Measurements from ENCODE around the gene SAMD8.
A peak's percentile ranks its signal among the peaks of the same experiment; 100 is the strongest.
"Not testable (repeated sequence)": the region's sequence is repeated elsewhere in the genome, so short reads cannot be mapped to it uniquely, and the experiment has no call there.

The SAMD8 gene

GRCh38 chr10:75107756-75108683 is 3.4 kb upstream of the SAMD8 start:
- no peak for DNase-seq (ENCODE audit: low spot score)

- no peak for DNase-seq (ENCODE audit: low spot score)
These were observed 2.6 kb upstream of the SAMD8 start for GRCh38 chr10:75108684-75109458.

- no peak for DNase-seq (ENCODE audit: low spot score)
These were observed 2.0 kb upstream of the SAMD8 start for GRCh38 chr10:75109459-75109778.

GRCh38 chr10:75110006-75110632 is 1.3 kb upstream of the SAMD8 start:
- no peak for DNase-seq (ENCODE audit: low spot score)

- DNase-seq (ENCODE audit: low spot score), result no peak
These were observed 637 bp downstream of the SAMD8 start for GRCh38 chr10:75111907-75112679.

- DNase-seq (ENCODE audit: low spot score), result no peak
These were observed 3.7 kb downstream of the SAMD8 start for GRCh38 chr10:75115137-75115536.

GRCh38 chr10:75116941-75117775 is 5.7 kb downstream of the SAMD8 start:
- DNase-seq (ENCODE audit: low spot score), result not testable (repeated sequence)

GRCh38 chr10:75117995-75118394 is 6.5 kb downstream of the SAMD8 start:
- no peak for DNase-seq (ENCODE audit: low spot score)

GRCh38 chr10:75119444-75120066 is 8.1 kb downstream of the SAMD8 start:
- DNase-seq (ENCODE audit: low spot score), result not testable (repeated sequence)

GRCh38 chr10:75121322-75121721 is 9.9 kb downstream of the SAMD8 start:
- no peak for DNase-seq (ENCODE audit: low spot score)

- no peak for DNase-seq (ENCODE audit: low spot score)
These were observed 11.0 kb downstream of the SAMD8 start for GRCh38 chr10:75122505-75122904.

GRCh38 chr10:75123088-75123682 is 11.7 kb downstream of the SAMD8 start:
- no peak for DNase-seq (ENCODE audit: low spot score)

- DNase-seq (ENCODE audit: low spot score), result no peak
These were observed 14.8 kb downstream of the SAMD8 start for GRCh38 chr10:75126277-75126676.

GRCh38 chr10:75127471-75127870 is 16.0 kb downstream of the SAMD8 start:
- no peak for DNase-seq (ENCODE audit: low spot score)

- not testable (repeated sequence) for DNase-seq (ENCODE audit: low spot score)
These were observed 17.5 kb downstream of the SAMD8 start for GRCh38 chr10:75128985-75129384.

- no peak for DNase-seq (ENCODE audit: low spot score)
These were observed 18.1 kb downstream of the SAMD8 start for GRCh38 chr10:75129537-75129936.

- not testable (repeated sequence) for DNase-seq (ENCODE audit: low spot score)
These were observed 22.2 kb downstream of the SAMD8 start for GRCh38 chr10:75133701-75134100.

- DNase-seq (ENCODE audit: low spot score), result no peak
These were observed 24.9 kb downstream of the SAMD8 start for GRCh38 chr10:75136346-75136745.

GRCh38 chr10:75137533-75138438 is 26.3 kb downstream of the SAMD8 start:
- DNase-seq (ENCODE audit: low spot score), result peak; percentile 50

All from hematopoietic multipotent progenitor cell treated with erythropoietin and hydrocortisone succinate and interleukin-3 and kit ligand, for 15 days (in vitro differentiated cells).